ENCODE measurements around the gene AIRE.
"Not testable (repeated sequence)": the region's sequence is repeated elsewhere in the genome, so short reads cannot be mapped to it uniquely, and the experiment has no call there.

Gene AIRE

GRCh38 chr21:44267655-44268142 lies 18.0 kb upstream of the AIRE start:
- no peak for DNase-seq

GRCh38 chr21:44269090-44269489 lies 16.6 kb upstream of the AIRE start:
- DNase-seq, result no peak

GRCh38 chr21:44271558-44272283 lies 14.0 kb upstream of the AIRE start:
- DNase-seq, result no peak

- no peak for DNase-seq
These were observed 13.3 kb upstream of the AIRE start for GRCh38 chr21:44272284-44272858.

- DNase-seq, result no peak
These were observed 12.6 kb upstream of the AIRE start for GRCh38 chr21:44273046-44273445.

GRCh38 chr21:44275041-44275440 lies 10.6 kb upstream of the AIRE start:
- no peak for DNase-seq

GRCh38 chr21:44279354-44280260 lies 6.1 kb upstream of the AIRE start:
- DNase-seq, result no peak

- no peak for DNase-seq
These were observed 3.9 kb upstream of the AIRE start for GRCh38 chr21:44281801-44282200.

- no peak for DNase-seq
These were observed 3.3 kb upstream of the AIRE start for GRCh38 chr21:44282370-44282769.

- not testable (repeated sequence) for DNase-seq
These were observed 2.4 kb upstream of the AIRE start for GRCh38 chr21:44283211-44283785.

- DNase-seq, result no peak
These were observed 1.7 kb upstream of the AIRE start for GRCh38 chr21:44283948-44284347.

- no peak for DNase-seq
These were observed 525 bp downstream of the AIRE start for GRCh38 chr21:44286086-44286715.

- DNase-seq, result no peak
These were observed 1.3 kb downstream of the AIRE start for GRCh38 chr21:44286716-44287632.

- no peak for DNase-seq
These were observed 2.8 kb downstream of the AIRE start for GRCh38 chr21:44288251-44289110.

- no peak for DNase-seq
These were observed 3.8 kb downstream of the AIRE start for GRCh38 chr21:44289381-44290010.

GRCh38 chr21:44290327-44291077 lies 4.8 kb downstream of the AIRE start:
- no peak for DNase-seq

GRCh38 chr21:44291078-44291935 lies 5.6 kb downstream of the AIRE start:
- DNase-seq, result no peak

Measured in stimulated activated CD4-positive, alpha-beta T cell treated with anti-CD3 and anti-CD28 coated beads, Interleukin-2, amount 100 ng/mL, for 48 hours (primary cell).